Fibroblast of lung (primary cell): ENCODE data around the gene STK35. TPM values are rescaled to one million over a fixed set of nuclear protein-coding genes. Genes with fewer than 3 reads are reported as not detected.

Source experiments
- DNase-seq, 2 donors: peaks; one replicate each; pipeline versions ENCODE4 v3.0.0 to v3.0.0-alpha.2; 2010; ENCODE audit warnings: low read depth in 2 of 2
- H2AFZ ChIP-seq: 2 replicates; pipeline ENCODE4 v1.5.1; 2012; ENCODE audit warnings: low read length, control low read depth, inconsistent platforms
- H3K27ac ChIP-seq: 2 replicates; pipeline ENCODE4 v1.5.1; 2011; ENCODE audit warnings: low read length, control low read depth; ENCODE audit not compliant: insufficient read depth
- H3K27me3 ChIP-seq: 2 replicates; pipeline ENCODE4 v1.5.1; 2011; ENCODE audit warnings: mild to moderate bottlenecking, low read length; ENCODE audit not compliant: control insufficient read depth, insufficient read depth
- H3K36me3 ChIP-seq: 2 replicates; pipeline ENCODE4 v1.5.1; 2011; ENCODE audit warnings: low read length; ENCODE audit not compliant: control insufficient read depth, insufficient read depth
- H3K4me1 ChIP-seq: 2 replicates; pipeline ENCODE4 v1.5.1; 2011; ENCODE audit warnings: low read length; ENCODE audit not compliant: control insufficient read depth, insufficient read depth; ENCODE audit errors: extremely low read depth
- H3K4me2 ChIP-seq: 2 replicates; pipeline ENCODE4 v1.5.1; 2011; ENCODE audit warnings: low read length, control low read depth; ENCODE audit not compliant: insufficient read depth; ENCODE audit errors: extremely low read depth
- H3K4me3 ChIP-seq, 4 experiments: fragments of 200-600 bp in 1 of 4; sonication (generic) in 1 of 4; replicated peaks in 1 of 4; 2 replicates each; pipeline ENCODE4 v1.5.1; 2011 to 2016; ENCODE audit warnings: low read length in 4 of 4, low read depth in 3 of 4, mild to moderate bottlenecking in 3 of 4, control low read depth in 2 of 4, inconsistent platforms in 1 of 4, mixed read lengths in 1 of 4; ENCODE audit not compliant: insufficient read depth in 1 of 4; ENCODE audit errors: control extremely low read depth in 1 of 4
- H3K79me2 ChIP-seq: 2 replicates; pipeline ENCODE4 v1.5.1; 2012; ENCODE audit warnings: mild to moderate bottlenecking, low read length, inconsistent platforms; ENCODE audit not compliant: control insufficient read depth, insufficient read depth
- H3K9ac ChIP-seq: 2 replicates; pipeline ENCODE4 v1.5.1; 2011; ENCODE audit warnings: mild to moderate bottlenecking, low read length, control low read depth; ENCODE audit not compliant: insufficient read depth
- H3K9me3 ChIP-seq: 2 replicates; pipeline ENCODE4 v1.5.1; 2012; ENCODE audit warnings: low read depth, low read length; ENCODE audit not compliant: control insufficient read depth, insufficient read depth
- H4K20me1 ChIP-seq: 2 replicates; pipeline ENCODE4 v1.5.1; 2011; ENCODE audit warnings: low read length; ENCODE audit not compliant: control insufficient read depth, insufficient read depth; ENCODE audit errors: extremely low read depth
- CTCF ChIP-seq, 2 donors: IDR thresholded peaks in 1 of 2; conservative IDR thresholded peaks in 1 of 2; 1 replicate in 1 of 2; 2 replicates in 1 of 2; pipeline ENCODE4 v1.5.1; 2011 to 2012; ENCODE audit warnings: low read length in 2 of 2, control low read depth in 1 of 2, inconsistent platforms in 1 of 2, low read depth in 1 of 2, mild to moderate bottlenecking in 1 of 2
- EZH2 ChIP-seq: IDR thresholded peaks from 2 replicates; pipeline ENCODE4 v1.5.1; 2012; ENCODE audit warnings: low read length, control low read depth, mild to moderate bottlenecking; ENCODE audit errors: missing control alignments
- polyA plus RNA-seq, 2 donors: library from polyadenylated mRNA; depleted of rRNA in 1 of 2; stranded (reverse) in 1 of 2; unstranded in 1 of 2; fragments of >200 nt; gene quantifications; 2 replicates each; pipeline ENCODE4 v1.2.1, GENCODE V29; 2011 to 2012; ENCODE audit warnings: missing spikeins in 1 of 2
- total RNA-seq: library from RNA; depleted of rRNA; stranded (reverse); fragments of >200 nt; gene quantifications from 2 replicates; pipeline ENCODE4 v1.2.1, GENCODE V29; 2014

STK35 gene
- total and polyA plus RNA-seq, 2 donors (not counting 1 experiment from before 2014, with no cell fraction given) = 8.5 to 14.4 TPM

- no peaks in the 10 kb centered on the region for H3K4me1 ChIP-seq
- no peak overlapping the region for H2AFZ ChIP-seq
- H4K20me1 ChIP-seq = no peaks in the 10 kb centered on the region
- H3K4me3 ChIP-seq = no peak overlapping the region
- H3K9me3 ChIP-seq = no peaks in the 10 kb centered on the region
- H3K36me3 ChIP-seq = no peaks in the 10 kb centered on the region
- H3K9ac ChIP-seq = no peak overlapping the region
- H3K27ac ChIP-seq = no peak overlapping the region
- H3K27me3 ChIP-seq = no peaks in the 10 kb centered on the region
- TF ChIP-seq CTCF (conservative IDR thresholded peaks at IDR 0.05 in 1 of 2, IDR thresholded peaks at IDR 0.05 in 1 of 2; ENCODE audit: low read depth in 1 of 2, low read length in 2 of 2) = no peak
- H3K4me2 ChIP-seq = no peak overlapping the region
- DNase-seq = no peak
- H3K79me2 ChIP-seq = no peaks in the 10 kb centered on the region
Observed at GRCh38 chr20:2162823-2163166, 61.2 kb downstream of the STK35 start.

DNA sequence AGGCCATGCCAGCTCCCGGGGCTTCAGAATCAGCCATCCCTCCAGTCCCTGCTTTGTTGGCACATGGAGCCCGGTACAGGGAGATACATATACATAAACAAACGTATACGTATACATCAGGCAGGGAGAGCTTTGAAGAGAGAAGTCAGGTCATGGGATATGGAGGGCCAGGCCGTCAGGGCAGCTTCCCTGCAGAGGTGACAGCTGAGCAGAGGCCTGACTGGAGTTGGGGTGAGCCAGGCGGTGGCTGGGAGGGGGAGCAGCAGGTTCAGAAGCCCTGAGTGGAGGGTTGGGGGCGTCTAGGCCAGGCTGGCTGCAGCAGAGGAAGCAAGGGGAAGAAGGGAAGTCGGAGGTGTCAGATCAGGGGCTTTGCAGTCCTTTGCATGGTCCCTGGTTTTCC is 61.7 kb downstream of the STK35 start:
- no peaks in the 10 kb centered on the region for H3K9me3 ChIP-seq
- no peaks in the 10 kb centered on the region for H3K4me1 ChIP-seq
- no peak for TF ChIP-seq CTCF (conservative IDR thresholded peaks at IDR 0.05 in 1 of 2, IDR thresholded peaks at IDR 0.05 in 1 of 2; ENCODE audit: low read depth in 1 of 2, low read length in 2 of 2)
- TF ChIP-seq EZH2 = no peak
- no peak overlapping the region for H3K4me3 ChIP-seq
- H3K36me3 ChIP-seq = no peaks in the 10 kb centered on the region
- H3K27ac ChIP-seq = no peak overlapping the region
- no peaks in the 10 kb centered on the region for H3K79me2 ChIP-seq
- no peaks in the 10 kb centered on the region for H3K27me3 ChIP-seq
- H3K9ac ChIP-seq = no peak overlapping the region
- H3K4me2 ChIP-seq = no peak overlapping the region
- no peak for DNase-seq
- H2AFZ ChIP-seq = no peak overlapping the region
- H4K20me1 ChIP-seq = no peaks in the 10 kb centered on the region

DNA sequence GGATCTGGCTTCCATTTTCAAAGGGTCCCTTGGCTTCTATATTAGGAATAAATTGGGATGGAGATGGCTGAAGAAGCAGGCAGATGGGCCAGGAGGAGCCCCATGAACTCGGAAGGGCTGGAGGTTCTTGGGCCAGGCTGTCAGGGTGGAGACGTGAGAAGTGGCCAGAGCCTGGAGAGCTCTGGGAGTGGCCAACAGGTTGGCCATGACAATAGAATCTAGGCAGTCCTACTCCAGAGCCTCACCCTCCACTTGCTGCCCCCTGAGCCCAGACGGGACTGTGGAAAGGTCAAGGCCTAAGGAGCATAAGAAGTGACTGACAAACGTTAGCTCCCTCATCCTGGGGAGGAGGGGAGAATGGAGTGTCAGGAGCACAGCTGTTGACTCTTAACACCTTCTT is 62.1 kb downstream of the STK35 start:
- Histone ChIP-seq H3K27me3 (no peaks in the 10 kb centered on the region), H3K9me3 (no peaks in the 10 kb centered on the region), H3K4me3 (no peak overlapping the region), H3K27ac (no peak overlapping the region), H3K79me2 (no peaks in the 10 kb centered on the region), H3K36me3 (no peaks in the 10 kb centered on the region), H3K9ac (no peak overlapping the region), H3K4me1 (no peaks in the 10 kb centered on the region), H3K4me2 (no peak overlapping the region), H2AFZ (no peak overlapping the region), H4K20me1 (no peaks in the 10 kb centered on the region)
- DNase-seq = no peak
- TF ChIP-seq EZH2 (no peak), CTCF (conservative IDR thresholded peaks at IDR 0.05 in 1 of 2, IDR thresholded peaks at IDR 0.05 in 1 of 2; ENCODE audit: low read depth in 1 of 2, low read length in 2 of 2) (no peak)
